Ovary (tissue), 9 donors: ENCODE data around the gene PSMG3. TPM values are rescaled to one million over a fixed set of nuclear protein-coding genes. Genes with fewer than 3 reads are reported as not detected.

Experiments used
- DNase-seq, 5 donors: peaks; one replicate each; pipeline ENCODE4 v3.0.0-alpha.2; 2019 to 2020
- H3K27ac ChIP-seq, 2 donors: fragments of 200-600 bp; one replicate each; pipeline versions ENCODE4 v1.5.1 to v1.8.0; 2019 to 2022
- H3K27me3 ChIP-seq: fragments of 200-600 bp; one replicate; pipeline ENCODE4 v1.8.0; 2022
- H3K36me3 ChIP-seq: fragments of 200-600 bp; sonication (generic); one replicate; pipeline ENCODE4 v1.5.1; 2019
- H3K4me1 ChIP-seq: one replicate; pipeline ENCODE4 v1.8.1; 2013; ENCODE audit warnings: mild to moderate bottlenecking, moderate library complexity; ENCODE audit not compliant: insufficient read depth
- H3K4me3 ChIP-seq: fragments of 200-600 bp; sonication (generic); one replicate; pipeline ENCODE4 v1.5.1; 2017
- H3K9me3 ChIP-seq, 2 donors: fragments of 200-600 bp in 1 of 2; sonication (generic) in 1 of 2; one replicate each; pipeline versions ENCODE4 v1.5.1 to v1.8.1; 2013 to 2019; ENCODE audit warnings: mild to moderate bottlenecking in 1 of 2, moderate library complexity in 1 of 2
- CTCF ChIP-seq, 3 donors: fragments of 450-650 bp in 2 of 3; fragments of 200-600 bp in 1 of 3; IDR thresholded peaks; one replicate each; pipeline versions ENCODE4 v1.5.1 to v1.8.0; 2016 to 2022; ENCODE audit warnings: antibody characterized with exemption in 3 of 3, mild to moderate bottlenecking in 1 of 3
- EP300 ChIP-seq: sonication (generic); formaldehyde crosslinking; IDR thresholded peaks from one replicate; pipeline ENCODE4 v1.6.1; 2017; ENCODE audit warnings: antibody characterized with exemption
- POLR2A ChIP-seq: fragments of 450-650 bp; IDR thresholded peaks from one replicate; pipeline ENCODE4 v1.6.1; 2017; ENCODE audit warnings: antibody characterized with exemption, mild to moderate bottlenecking, moderate library complexity
- WGBS, 3 donors: extraction: QIAGEN DNeasy Blood & Tissue Kit in 1 of 3; methylation state at CpG; one replicate each; pipeline versions ENCODE4 v1.1.5 to v1.1.7; 2013 to 2017; 5-methylcytosine and 5-hydroxymethylcytosine counted together
- intact Hi-C, 4 donors: fragments of 100-400 bp; cut with DNase I; formaldehyde crosslinking; loops; one replicate each; pipeline versions ENCODE4 v1.11.0 to v1.15.1; 2022 to 2023
- polyA plus RNA-seq, 2 donors: library from polyadenylated mRNA; stranded (reverse); fragments of 200-250 nt in 1 of 2; fragments of 350-450 nt in 1 of 2; fragmentation: Illumina TruSeq in 1 of 2; extraction: RNeasy Lipid Tissue Mini Kit (QIAGEN cat#74804) in 1 of 2; gene quantifications; one replicate each; pipeline ENCODE4 v1.2.3, GENCODE V29; 2013 to 2014
- total RNA-seq, 7 donors: library from RNA; depleted of rRNA in 2 of 7; stranded (reverse); fragments of >200 nt in 2 of 7; fragmentation: NEBNext Ultra II Directional in 3 of 7; extraction: Animal tissue kit (Norgen Biotek cat#: 25700) in 3 of 7; gene quantifications; one replicate each; pipeline versions ENCODE4 v1.1.0 to v1.2.4, GENCODE V29; 2016 to 2023
- donor health status: DM: no; HTN: no; CAD: no; lungs with moderate emphysema.
- donor health status: DM: no; HTN: no; CAD: no.
- donor health status: Bipolar disorder and iron deficiency.
- donor health status: DM: yes; HTN: yes; CAD: no.
- donor health status: DM: no; HTN: no; CAD: no.
- donor health status: DM: yes; HTN: yes; CAD: no.

PSMG3 gene
- total and polyA plus RNA-seq, 9 donors: 12.7 to 34.5 (median 18.6) TPM

- WGBS, 3 donors: 81 to 90% (median 87%) methylated on average over 12 of the region's 12 CpGs
- intact Hi-C loops: no loop called here
Measured at GRCh38 chr7:1598961-1599639, 29.3 kb upstream of the PSMG3 start.

GRCh38 chr7:1598286-1598685 lies 28.5 kb upstream of the PSMG3 start:
- Histone ChIP-seq H3K9me3 (no peaks in the 10 kb centered on the region), H3K27me3 (no peaks in the 10 kb centered on the region), H3K27ac (no peak overlapping the region), H3K4me1 (no peaks in the 10 kb centered on the region), H3K4me3 (no peak overlapping the region), H3K36me3 (no peaks in the 10 kb centered on the region)
- WGBS, 3 donors: 78 to 84% (median 81%) methylated on average over 7 of the region's 7 CpGs
- no peak for DNase-seq
- TF ChIP-seq EP300: no peak
- TF ChIP-seq CTCF (IDR thresholded peaks at IDR 0.05): no peak
- TF ChIP-seq POLR2A: no peak
- intact Hi-C loops: no loop called here

More at GRCh38 chr7:1598961-1599639, 29.3 kb upstream of the PSMG3 start:
- Histone ChIP-seq H3K9me3 (no peaks in the 10 kb centered on the region), H3K27me3 (no peaks in the 10 kb centered on the region), H3K4me1 (no peaks in the 10 kb centered on the region), H3K4me3 (no peak overlapping the region), H3K27ac (no peak overlapping the region), H3K36me3 (no peaks in the 10 kb centered on the region)
- DNase-seq: no peak
- TF ChIP-seq POLR2A (no peak), EP300 (no peak)

GRCh38 chr7:1597791-1598190 lies 28.0 kb upstream of the PSMG3 start:
- H3K4me3 ChIP-seq: no peak overlapping the region
- H3K9me3 ChIP-seq: no peaks in the 10 kb centered on the region
- no peaks in the 10 kb centered on the region for H3K27me3 ChIP-seq
- no peak for DNase-seq
- H3K36me3 ChIP-seq: no peaks in the 10 kb centered on the region
- intact Hi-C loops: no loop called here
- TF ChIP-seq EP300: no peak
- 89 to 90% (median 89%) methylated on average over 11 of the region's 11 CpGs for WGBS, 3 donors
- H3K4me1 ChIP-seq: no peaks in the 10 kb centered on the region
- no peak overlapping the region for H3K27ac ChIP-seq

- Histone ChIP-seq H3K36me3 (no peaks in the 10 kb centered on the region), H3K9me3 (no peaks in the 10 kb centered on the region), H3K4me1 (no peaks in the 10 kb centered on the region), H3K27me3 (no peaks in the 10 kb centered on the region), H3K27ac (no peak overlapping the region), H3K4me3 (no peak overlapping the region)
- DNase-seq: no peak
- intact Hi-C loops: no loop called here
- 77 to 83% (median 81%) methylated on average over 16 of the region's 16 CpGs for WGBS, 3 donors
- no peak for TF ChIP-seq CTCF (IDR thresholded peaks at IDR 0.05)
- no peak for TF ChIP-seq POLR2A
- TF ChIP-seq EP300: no peak
Measured at GRCh38 chr7:1597066-1597760, 27.4 kb upstream of the PSMG3 start.

GRCh38 chr7:1596181-1597043 lies 26.6 kb upstream of the PSMG3 start:
- Histone ChIP-seq H3K36me3 (no peaks in the 10 kb centered on the region), H3K27ac (no peak overlapping the region), H3K4me1 (no peaks in the 10 kb centered on the region), H3K4me3 (no peak overlapping the region), H3K9me3 (no peaks in the 10 kb centered on the region), H3K27me3 (no peaks in the 10 kb centered on the region)
- TF ChIP-seq POLR2A: no peak
- TF ChIP-seq CTCF (IDR thresholded peaks at IDR 0.05): no peak
- TF ChIP-seq EP300: no peak
- intact Hi-C loops: no loop called here
- no peak for DNase-seq
- 58 to 63% (median 58%) methylated on average over 39 of the region's 39 CpGs for WGBS, 3 donors
